HepG2 (cell line): ENCODE measurements around the gene SMIM44. TPM values are rescaled to one million over a fixed set of nuclear protein-coding genes. Genes with fewer than 3 reads are reported as not detected.
"Not testable (repeated sequence)": the region's sequence is repeated elsewhere in the genome, so short reads cannot be mapped to it uniquely, and the experiment has no call there.

Experiments
- ATAC-seq: fragments of 200-7000 bp; cut with Tn5 transposase; 3 replicates; pipeline ENCODE4 v1.9.1; 2020; ENCODE audit warnings: mild to moderate bottlenecking, moderate library complexity
- BruUV-seq: library from RNA; stranded (reverse); fragments of 400-500 nt; replicated peaks from 2 replicates; lab custom pipeline; 2021; lab: Mats Ljungman, UMichigan
- CTCF ChIA-PET: fragments of 300-600 bp; formaldehyde crosslinking; extraction: SDS; loops from one replicate; lab custom pipeline; 2021; ENCODE audit warnings: low total read pairs, inconsistent platforms, low intra/inter-chr PET ratio; lab: Yijun Ruan, JAX
- POLR2A ChIA-PET: fragments of 350-600 bp; sonication (Branson Sonifier 250); formaldehyde crosslinking; loops from one replicate; lab custom pipeline; 2020; ENCODE audit warnings: antibody characterized with exemption, inconsistent platforms; lab: Yijun Ruan, JAX
- DNase-seq: peaks from one replicate; pipeline ENCODE4 v3.0.0-alpha.2; 2015; ENCODE audit warnings: low spot score
- FAIRE-seq: peaks from 3 replicates; lab custom pipeline; 2011; peaks lifted over from hg19 to GRCh38; lab: Jason Lieb, UNC
- H2AFZ ChIP-seq: one replicate; pipeline ENCODE4 v1.6.1; 2011; ENCODE audit warnings: low read length, inconsistent platforms
- H3K27ac ChIP-seq: fragments of 300-600 bp; 3 replicates; pipeline ENCODE4 v1.8.0; 2011; ENCODE audit warnings: mixed run types, mild to moderate bottlenecking, mixed read lengths, low read length, inconsistent platforms; ENCODE audit not compliant: insufficient read depth; ENCODE audit errors: extremely low read length
- H3K27me3 ChIP-seq, 2 experiments: fragments of 200-600 bp in 1 of 2; 2 replicates in 1 of 2; 3 replicates in 1 of 2; pipeline versions ENCODE4 v1.6.0 to v1.8.0; 2011; ENCODE audit warnings: low read length in 2 of 2, mild to moderate bottlenecking in 2 of 2, moderate library complexity in 2 of 2, inconsistent platforms in 1 of 2; ENCODE audit not compliant: insufficient read depth in 2 of 2, control insufficient read depth in 1 of 2
- H3K36me3 ChIP-seq, 2 experiments: fragments of 200-600 bp in 1 of 2; replicated peaks in 1 of 2; 2 replicates in 1 of 2; 3 replicates in 1 of 2; pipeline versions ENCODE4 v1.5.1 to v1.8.0; 2011; ENCODE audit warnings: low read length in 2 of 2, inconsistent platforms in 1 of 2; ENCODE audit not compliant: insufficient read depth in 2 of 2, control insufficient read depth in 1 of 2
- H3K4me1 ChIP-seq: 2 replicates; pipeline ENCODE4 v1.5.1; 2012; ENCODE audit warnings: low read length, inconsistent platforms; ENCODE audit not compliant: insufficient read depth
- H3K4me2 ChIP-seq: 2 replicates; pipeline ENCODE4 v1.6.0; 2011; ENCODE audit warnings: low read depth, low read length, inconsistent platforms
- H3K4me3 ChIP-seq, 3 experiments: fragments of 200-600 bp in 1 of 3; sonication (generic), shearing (Covaris generic) in 1 of 3; replicated peaks in 1 of 3; 2 replicates each; pipeline ENCODE4 v1.5.1; 2011 to 2016; ENCODE audit warnings: low read length in 3 of 3, inconsistent platforms in 2 of 3, low read depth in 2 of 3, mild to moderate bottlenecking in 2 of 3, control low read depth in 1 of 3, mixed read lengths in 1 of 3; ENCODE audit not compliant: insufficient read depth in 1 of 3
- H3K79me2 ChIP-seq: one replicate; pipeline ENCODE4 v1.6.1; 2011; ENCODE audit warnings: low read length, inconsistent platforms; ENCODE audit not compliant: insufficient read depth
- H3K9ac ChIP-seq: 2 replicates; pipeline ENCODE4 v1.6.0; 2011; ENCODE audit warnings: mild to moderate bottlenecking, low read depth, low read length, inconsistent platforms; ENCODE audit not compliant: insufficient read depth
- H3K9me3 ChIP-seq: 2 replicates; pipeline ENCODE4 v1.5.1; 2012; ENCODE audit warnings: mild to moderate bottlenecking, low read length
- H4K20me1 ChIP-seq: 2 replicates; pipeline ENCODE4 v1.6.0; 2011; ENCODE audit warnings: inconsistent platforms, mild to moderate bottlenecking, low read length, moderate library complexity; ENCODE audit not compliant: insufficient read depth
- EP300 ChIP-seq, 3 experiments: sonication (generic) in 1 of 3; formaldehyde crosslinking in 1 of 3; IDR thresholded peaks; 2 replicates each; pipeline versions ENCODE4 v1.5.1 to v1.6.1; 2011 to 2020; ENCODE audit warnings: low read depth in 2 of 3, low read length in 2 of 3, borderline replicate concordance in 1 of 3, improper control_type of control experiment in 1 of 3, mild to moderate bottlenecking in 1 of 3, missing genetic modification reagents in 1 of 3, moderate library complexity in 1 of 3
- ESRRA ChIP-seq: sonication (generic); formaldehyde crosslinking; IDR thresholded peaks from 2 replicates; pipeline ENCODE4 v1.5.1; 2020; ENCODE audit warnings: mild to moderate bottlenecking, low read depth, missing genetic modification reagents
- GATAD1 ChIP-seq: IDR thresholded peaks from 2 replicates; pipeline ENCODE4 v1.6.1; 2016; ENCODE audit warnings: missing genetic modification reagents, missing compliant biosample characterization
- MAF1 ChIP-seq: sonication (generic); formaldehyde crosslinking; IDR thresholded peaks from 2 replicates; pipeline ENCODE4 v1.5.0; 2020; ENCODE audit warnings: missing genetic modification reagents, borderline replicate concordance
- MED13 ChIP-seq: sonication (generic); formaldehyde crosslinking; IDR thresholded peaks from 2 replicates; pipeline ENCODE4 v1.5.0; 2020; ENCODE audit warnings: missing genetic modification reagents
- MZF1 ChIP-seq: sonication (generic); formaldehyde crosslinking; IDR thresholded peaks from 2 replicates; pipeline ENCODE4 v1.8.1; 2023; ENCODE audit warnings: mild to moderate bottlenecking, missing genetic modification reagents, borderline replicate concordance
- NFKBIZ ChIP-seq: IDR thresholded peaks from 2 replicates; pipeline ENCODE4 v1.6.1; 2018; ENCODE audit warnings: missing genetic modification reagents, missing compliant biosample characterization
- NR2C2 ChIP-seq: sonication (generic); formaldehyde crosslinking; IDR thresholded peaks from 2 replicates; pipeline ENCODE4 v1.4.0; 2020; ENCODE audit warnings: missing genetic modification reagents, mild to moderate bottlenecking, moderate library complexity, borderline replicate concordance
- SETDB1 ChIP-seq: sonication (generic); formaldehyde crosslinking; IDR thresholded peaks from 2 replicates; pipeline ENCODE4 v1.5.1; 2020; ENCODE audit warnings: missing genetic modification reagents, mild to moderate bottlenecking, borderline replicate concordance
- TBX3 ChIP-seq: fragments of 450-650 bp; IDR thresholded peaks from 2 replicates; pipeline ENCODE4 v1.6.1; 2017; ENCODE audit warnings: antibody characterized with exemption, mild to moderate bottlenecking, inconsistent platforms, borderline replicate concordance
- ZBTB20 ChIP-seq: sonication (generic); formaldehyde crosslinking; IDR thresholded peaks from 2 replicates; pipeline ENCODE4 v1.8.1; 2023; ENCODE audit warnings: missing genetic modification reagents, low read depth, mild to moderate bottlenecking, borderline replicate concordance
- ZBTB33 ChIP-seq: sonication (generic); formaldehyde crosslinking; IDR thresholded peaks from 2 replicates; pipeline ENCODE4 v1.4.0; 2020; ENCODE audit warnings: missing genetic modification reagents
- ZBTB38 ChIP-seq: sonication (generic); formaldehyde crosslinking; IDR thresholded peaks from 2 replicates; pipeline ENCODE4 v1.5.1; 2020; ENCODE audit warnings: mild to moderate bottlenecking, missing genetic modification reagents
- ZFP37 ChIP-seq: sonication (generic); formaldehyde crosslinking; IDR thresholded peaks from 2 replicates; pipeline ENCODE4 v1.4.0; 2020; ENCODE audit warnings: missing genetic modification reagents, borderline replicate concordance
- ZFY ChIP-seq: sonication (generic); formaldehyde crosslinking; IDR thresholded peaks from 2 replicates; pipeline ENCODE4 v1.4.0; 2020; ENCODE audit warnings: missing genetic modification reagents
- ZNF251 ChIP-seq: sonication (generic); formaldehyde crosslinking; IDR thresholded peaks from 2 replicates; pipeline ENCODE4 v1.9.0; 2021; ENCODE audit warnings: mild to moderate bottlenecking, missing genetic modification reagents
- ZNF709 ChIP-seq: sonication (generic); formaldehyde crosslinking; IDR thresholded peaks from 2 replicates; pipeline ENCODE4 v1.5.0; 2020; ENCODE audit warnings: mild to moderate bottlenecking, missing genetic modification reagents
- WGBS: methylation state at CpG from one replicate; pipeline ENCODE4 v1.1.6; 2017; ENCODE audit warnings: low lambda C conversion rate; 5-methylcytosine and 5-hydroxymethylcytosine counted together
- in situ Hi-C: cut with HindIII; loops from 2 replicates; pipeline ENCODE4 v1.10.0; 2017; ENCODE audit warnings: low pct_unique_long_range_greater_than_20kb; ENCODE audit not compliant: extremely low pct_ligation_motif_present
- intact Hi-C: fragments of 100-400 bp; cut with micrococcal nuclease; formaldehyde crosslinking; loops from one replicate; pipeline ENCODE4 v1.10.0; 2022; ENCODE audit not compliant: unreplicated experiment
- polyA plus RNA-seq, 8 experiments: library from polyadenylated mRNA; depleted of rRNA in 3 of 8; stranded (reverse) in 7 of 8; unstranded in 1 of 8; fragments of >200 nt; fragmentation: Illumina TruSeq in 4 of 8; extraction: Trizol in 4 of 8; gene quantifications; 2 replicates each; pipeline versions ENCODE4 v1.2.1 to v1.2.3, GENCODE V29; 2011 to 2016; ENCODE audit warnings: low read depth in 4 of 8, missing spikeins in 1 of 8, mixed read lengths in 1 of 8; ENCODE audit not compliant: insufficient read depth in 1 of 8
- total RNA-seq, 5 experiments: library from RNA; depleted of rRNA; stranded (reverse); fragments of >200 nt; fragmentation: Illumina TruSeq; extraction: Trizol; gene quantifications; 2 replicates each; pipeline ENCODE4 v1.2.3, GENCODE V29; 2016; ENCODE audit warnings: low read depth in 1 of 5

Gene SMIM44
- total and polyA plus RNA-seq, 2 of the 13 experiments (the other 11 are each of a cell fraction or from before 2014, with no cell fraction given), result not detected

GRCh38 chr19:3452942-3453214, 30.4 kb downstream of the SMIM44 start:
- H3K4me2 ChIP-seq, ATAC-seq, intact Hi-C loops, H3K9ac ChIP-seq, H3K9me3 ChIP-seq, H3K27ac ChIP-seq, POLR2A ChIA-PET, FAIRE-seq, in situ Hi-C loops, H4K20me1 ChIP-seq, H3K4me3 ChIP-seq, H2AFZ ChIP-seq, BruUV-seq: not testable (repeated sequence)
- Histone ChIP-seq H3K4me1 (peaks cover 16% of the 10 kb centered on the region), H3K36me3 (peaks cover 6 to 24% of the 10 kb centered on the region in 2 experiments; a peak in 4 of 5 replicates)
- TF ChIP-seq ZBTB33 (CRISPR knock-in tag), result peak; percentile 78; the same call in 1 of the 2 replicates
- TF ChIP-seq, all 625 proteins: peak for 1; not testable (repeated sequence) for 624
- WGBS, result 98% methylated on average over 10 of the region's 10 CpGs
- H3K79me2 ChIP-seq, CTCF ChIA-PET, H3K27me3 ChIP-seq, DNase-seq: not testable (repeated sequence)

- Histone ChIP-seq H3K27me3 (no peaks in the 10 kb centered on the region), H4K20me1 (0 out of 2 replicates have a peak, but pooled peaks cover 2% of the 10 kb centered on the region), H3K9me3 (no peaks in the 10 kb centered on the region), H3K36me3 (peaks cover 6 to 24% of the 10 kb centered on the region in 2 experiments; a peak in 4 of 5 replicates), H3K79me2 (no peaks in the 10 kb centered on the region), H3K27ac (no peak overlapping the region), H2AFZ (no peak overlapping the region), H3K4me1 (peaks cover 16% of the 10 kb centered on the region), H3K4me3 (no peak overlapping the region), H3K4me2 (no peak overlapping the region), H3K9ac (no peak overlapping the region)
- DNase-seq (no peak), FAIRE-seq (no peak), ATAC-seq (no peak)
- BruUV-seq, result no TSS peak
- POLR2A ChIA-PET, result no interaction called here
- CTCF ChIA-PET, result no interaction called here
- intact Hi-C loops, result no loop called here
- WGBS, result 96% methylated on average over 33 of the region's 38 CpGs
- in situ Hi-C loops, result no loop called here
- no peak for TF ChIP-seq TBX3
- no peak for TF ChIP-seq ZBTB38 (CRISPR knock-in tag)
- TF ChIP-seq EP300 (IDR thresholded peaks at IDR 0.05; ENCODE audit: low read depth in 2 of 2, low read length in 2 of 2), result no peak
- no peak for TF ChIP-seq EP300 (CRISPR knock-in tag; IDR thresholded peaks at IDR 0.05; ENCODE audit: borderline replicate concordance)
- no peak for TF ChIP-seq ESRRA (CRISPR knock-in tag)
- TF ChIP-seq ZBTB20 (CRISPR knock-in tag), result no peak
- no peak for TF ChIP-seq SETDB1 (CRISPR knock-in tag)
- TF ChIP-seq MED13, result no peak
- no peak for TF ChIP-seq ZFY (CRISPR knock-in tag)
- TF ChIP-seq MZF1 (CRISPR knock-in tag), result no peak
- no peak for TF ChIP-seq GATAD1 (CRISPR knock-in tag)
- no peak for TF ChIP-seq MAF1
- no peak for TF ChIP-seq ZNF251 (CRISPR knock-in tag)
- no peak for TF ChIP-seq ZNF709 (CRISPR knock-in tag)
- TF ChIP-seq ZFP37 (CRISPR knock-in tag), result no peak
- TF ChIP-seq NR2C2 (CRISPR knock-in tag), result no peak
- no peak for TF ChIP-seq NFKBIZ (CRISPR knock-in tag)
These were observed 30.9 kb downstream of the SMIM44 start for GRCh38 chr19:3452171-3452941.
